ENCODE results near the gene SACS. TPM values are rescaled to one million over a fixed set of nuclear protein-coding genes. Genes with fewer than 3 reads are reported as not detected.

Gene SACS
- total and polyA plus RNA-seq, 2 of the 8 experiments (the other 6 are each of a cell fraction or from before 2014, with no cell fraction given): 11.0 to 54.2 TPM

GRCh38 chr13:23450340-23451046, 17.0 kb upstream of the SACS start (continued):
- no peak for TF ChIP-seq CTCF (IDR thresholded peaks at IDR 0.05; ENCODE audit: control extremely low read depth in 1 of 3, insufficient read depth in 1 of 3, low read depth in 1 of 3, low read length in 3 of 3)
- no peak for TF ChIP-seq SIX5 (IDR thresholded peaks at IDR 0.05; ENCODE audit: low read depth, low read length)

Measured in H1 (cell line).